HCT116 (cell line): ENCODE data around the gene IQCB1. TPM values are rescaled to one million over a fixed set of nuclear protein-coding genes. Genes with fewer than 3 reads are reported as not detected.
A peak's percentile ranks its signal among the peaks of the same experiment; 100 is the strongest.

Experiments
- ATAC-seq: fragments of 200-7000 bp; cut with Tn5 transposase; 2 replicates; pipeline ENCODE4 v1.9.1; 2020; ENCODE audit warnings: mild to moderate bottlenecking, moderate library complexity
- BruUV-seq: library from RNA; stranded (reverse); fragments of 400-500 nt; replicated peaks from 2 replicates; lab custom pipeline; 2021; lab: Mats Ljungman, UMichigan
- CTCF ChIA-PET: fragments of 300-600 bp; sonication (Branson Sonifier 250); formaldehyde crosslinking; loops from one replicate; lab custom pipeline; 2021; ENCODE audit warnings: antibody characterized with exemption; lab: Charles Lee
- POLR2A ChIA-PET: fragments of 300-600, 350-600 bp; sonication (Branson Sonifier 250); formaldehyde crosslinking; loops from one replicate; lab custom pipeline; 2021; ENCODE audit warnings: antibody characterized with exemption; lab: Charles Lee
- RAD21 ChIA-PET, 2 experiments: fragments of 300-600 bp; sonication (Branson Sonifier 250); formaldehyde crosslinking; loops; one replicate each; lab custom pipeline; 2023; ENCODE audit warnings: low total read pairs in 2 of 2; ENCODE audit not compliant: uncharacterized antibody in 2 of 2, unreplicated experiment in 2 of 2, low non-redundant PET in 1 of 2; lab: Charles Lee
- DNase-seq: peaks from one replicate; pipeline ENCODE4 v3.0.0-alpha.2; 2010; ENCODE audit warnings: low read depth, low spot score
- H2AFZ ChIP-seq: fragments of 200-600 bp; shearing (Covaris generic), sonication (generic); 2 replicates; pipeline ENCODE4 v1.6.1; 2017; ENCODE audit warnings: low read depth, mixed run types, mixed read lengths, antibody characterized with exemption, low read length; ENCODE audit not compliant: poor library complexity, severe bottlenecking
- H3K27ac ChIP-seq: 2 replicates; pipeline ENCODE4 v1.5.1; 2012; ENCODE audit warnings: low read depth, low read length
- H3K27me3 ChIP-seq: fragments of 200-600 bp; sonication (generic); 2 replicates; pipeline ENCODE4 v1.6.1; 2016; ENCODE audit warnings: mixed run types, low read length, mixed read lengths; ENCODE audit not compliant: insufficient read depth
- H3K36me3 ChIP-seq, 2 experiments: fragments of 200-500 bp in 1 of 2; fragments of 200-600 bp in 1 of 2; sonication (Bioruptor generic) in 1 of 2; sonication (generic) in 1 of 2; 2 replicates each; pipeline versions ENCODE4 v1.5.1 to v1.6.1; 2014 to 2016; ENCODE audit warnings: low read length in 2 of 2, inconsistent platforms in 1 of 2, mixed read lengths in 1 of 2, mixed run types in 1 of 2; ENCODE audit not compliant: insufficient read depth in 2 of 2, control insufficient read depth in 1 of 2
- H3K4me1 ChIP-seq, 2 experiments: fragments of 200-600 bp in 1 of 2; sonication (generic) in 1 of 2; 2 replicates each; pipeline versions ENCODE4 v1.5.1 to v1.6.1; 2012 to 2017; ENCODE audit warnings: low read length in 2 of 2, inconsistent platforms in 1 of 2, mild to moderate bottlenecking in 1 of 2, mixed read lengths in 1 of 2, mixed run types in 1 of 2, moderate library complexity in 1 of 2; ENCODE audit not compliant: insufficient read depth in 2 of 2, control insufficient read depth in 1 of 2
- H3K4me2 ChIP-seq: fragments of 200-600 bp; sonication (generic); 2 replicates; pipeline ENCODE4 v1.6.1; 2017; ENCODE audit warnings: mixed run types, low read length, mixed read lengths
- H3K4me3 ChIP-seq, 2 experiments: fragments of 200-600 bp in 1 of 2; sonication (generic) in 1 of 2; replicated peaks in 1 of 2; 2 replicates each; pipeline ENCODE4 v1.5.1; 2011 to 2016; ENCODE audit warnings: low read length in 2 of 2, control low read depth in 1 of 2, low read depth in 1 of 2, mild to moderate bottlenecking in 1 of 2, mixed read lengths in 1 of 2, mixed run types in 1 of 2
- H3K79me2 ChIP-seq: fragments of 200-600 bp; sonication (generic); 2 replicates; pipeline ENCODE4 v1.6.1; 2017; ENCODE audit warnings: mild to moderate bottlenecking, mixed run types, low read length, moderate library complexity, mixed read lengths; ENCODE audit not compliant: insufficient read depth
- H3K9ac ChIP-seq: fragments of 200-600 bp; sonication (generic); 2 replicates; pipeline ENCODE4 v1.6.1; 2016; ENCODE audit warnings: low read length, mixed read lengths
- H3K9me2 ChIP-seq: fragments of 200-600 bp; sonication (generic), shearing (Covaris generic); 2 replicates; pipeline ENCODE4 v1.6.1; 2017; ENCODE audit warnings: mixed run types, mild to moderate bottlenecking, moderate library complexity; ENCODE audit not compliant: insufficient read depth
- H3K9me3 ChIP-seq, 2 experiments: fragments of 200-500 bp in 1 of 2; fragments of 200-600 bp in 1 of 2; sonication (Bioruptor generic) in 1 of 2; sonication (generic) in 1 of 2; 2 replicates each; pipeline ENCODE4 v1.6.1; 2014 to 2017; ENCODE audit warnings: low read length in 2 of 2, mixed read lengths in 2 of 2, inconsistent platforms in 1 of 2, low read depth in 1 of 2, mild to moderate bottlenecking in 1 of 2, mixed run types in 1 of 2, moderate library complexity in 1 of 2; ENCODE audit not compliant: control insufficient read depth in 1 of 2, insufficient read depth in 1 of 2
- H4K20me1 ChIP-seq: fragments of 200-600 bp; sonication (generic), shearing (Covaris generic); 2 replicates; pipeline ENCODE4 v1.6.1; 2017; ENCODE audit warnings: mixed run types, mild to moderate bottlenecking, moderate library complexity; ENCODE audit not compliant: insufficient read depth
- CBX3 ChIP-seq: IDR thresholded peaks from 2 replicates; pipeline ENCODE4 v1.6.1; 2012; ENCODE audit warnings: low read depth
- CEBPB ChIP-seq: IDR thresholded peaks from 2 replicates; pipeline ENCODE4 v1.6.1; 2012; ENCODE audit warnings: low read depth
- EGR1 ChIP-seq: IDR thresholded peaks from 2 replicates; pipeline ENCODE4 v1.6.1; 2012; ENCODE audit warnings: low read depth
- ELF1 ChIP-seq: IDR thresholded peaks from 2 replicates; pipeline ENCODE4 v1.6.1; 2012; ENCODE audit warnings: low read depth, borderline replicate concordance
- EZH2 ChIP-seq: fragments of 200-600 bp; sonication (generic); IDR thresholded peaks from 2 replicates; pipeline ENCODE4 v1.6.1; 2017; ENCODE audit warnings: antibody characterized with exemption, mixed run types
- EZH2phosphoT487 ChIP-seq: fragments of 200-600 bp; IDR thresholded peaks from 2 replicates; pipeline ENCODE4 v1.6.1; 2018; ENCODE audit warnings: antibody characterized with exemption, borderline replicate concordance
- FOSL1 ChIP-seq: IDR thresholded peaks from 2 replicates; pipeline ENCODE4 v1.6.1; 2012; ENCODE audit warnings: low read depth
- POLR2AphosphoS5 ChIP-seq: IDR thresholded peaks from 2 replicates; pipeline ENCODE4 v1.6.1; 2011; ENCODE audit warnings: mild to moderate bottlenecking, low read depth, low read length, moderate library complexity
- RAD21 ChIP-seq: IDR thresholded peaks from 2 replicates; pipeline ENCODE4 v1.6.1; 2012; ENCODE audit warnings: low read depth, mild to moderate bottlenecking
- SP1 ChIP-seq: IDR thresholded peaks from 2 replicates; pipeline ENCODE4 v1.6.1; 2012; ENCODE audit warnings: low read depth
- intact Hi-C: fragments of 100-400 bp; cut with micrococcal nuclease; formaldehyde crosslinking; loops from 2 replicates; pipeline ENCODE4 v1.10.0; 2022
- total RNA-seq: library from RNA; stranded (reverse); gene quantifications from one replicate; pipeline ENCODE4 v1.2.1, GENCODE V29; 2021; ENCODE audit not compliant: unreplicated experiment
- TF ChIP-seq, protein P1 (sequence below), 3 experiments: fragments of 200-600 bp in 1 of 3; sonication (generic) in 1 of 3; IDR thresholded peaks in 2 of 3; conservative IDR thresholded peaks in 1 of 3; 2 replicates each; pipeline ENCODE4 v1.5.1; 2012 to 2017; ENCODE audit warnings: low read depth in 2 of 3, low read length in 2 of 3, antibody characterized with exemption in 1 of 3, borderline replicate concordance in 1 of 3, control low read depth in 1 of 3, mild to moderate bottlenecking in 1 of 3, mixed read lengths in 1 of 3, mixed run types in 1 of 3, moderate library complexity in 1 of 3; ENCODE audit not compliant: insufficient read depth in 1 of 3
- TF ChIP-seq, protein P2 (sequence below): IDR thresholded peaks from 2 replicates; pipeline ENCODE4 v1.6.1; 2012
- TF ChIP-seq, protein P3 (sequence below): IDR thresholded peaks from 2 replicates; pipeline ENCODE4 v1.6.1; 2011; ENCODE audit warnings: mild to moderate bottlenecking, low read length, moderate library complexity; ENCODE audit not compliant: insufficient replicate concordance; ENCODE audit errors: extremely low read depth
- TF ChIP-seq, protein P4 (sequence below): IDR thresholded peaks from 2 replicates; pipeline ENCODE4 v1.6.1; 2012

The IQCB1 gene
- total RNA-seq, 1 experiment from 2014 or later: 22.2 TPM

DNA sequence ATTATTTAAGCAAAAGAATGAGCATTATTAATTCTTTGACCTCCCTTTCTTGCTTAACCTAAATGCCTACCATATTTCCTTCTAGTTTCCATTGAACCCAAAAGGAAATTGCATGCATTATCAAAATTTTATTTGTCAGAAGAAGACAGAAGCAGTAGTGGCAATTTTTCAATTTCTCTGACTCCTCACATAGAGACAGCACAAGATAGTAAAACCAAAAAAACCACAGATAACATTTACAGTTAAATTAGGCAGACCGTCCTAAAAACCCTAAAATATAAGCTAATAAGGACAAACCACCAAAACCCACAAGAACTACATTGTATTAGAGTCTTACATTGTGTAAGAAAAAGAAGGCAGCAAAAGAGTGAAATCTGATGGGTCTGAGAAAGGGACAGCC lies 112.4 kb downstream of the IQCB1 start (continued):
- TF ChIP-seq, protein P1, sequence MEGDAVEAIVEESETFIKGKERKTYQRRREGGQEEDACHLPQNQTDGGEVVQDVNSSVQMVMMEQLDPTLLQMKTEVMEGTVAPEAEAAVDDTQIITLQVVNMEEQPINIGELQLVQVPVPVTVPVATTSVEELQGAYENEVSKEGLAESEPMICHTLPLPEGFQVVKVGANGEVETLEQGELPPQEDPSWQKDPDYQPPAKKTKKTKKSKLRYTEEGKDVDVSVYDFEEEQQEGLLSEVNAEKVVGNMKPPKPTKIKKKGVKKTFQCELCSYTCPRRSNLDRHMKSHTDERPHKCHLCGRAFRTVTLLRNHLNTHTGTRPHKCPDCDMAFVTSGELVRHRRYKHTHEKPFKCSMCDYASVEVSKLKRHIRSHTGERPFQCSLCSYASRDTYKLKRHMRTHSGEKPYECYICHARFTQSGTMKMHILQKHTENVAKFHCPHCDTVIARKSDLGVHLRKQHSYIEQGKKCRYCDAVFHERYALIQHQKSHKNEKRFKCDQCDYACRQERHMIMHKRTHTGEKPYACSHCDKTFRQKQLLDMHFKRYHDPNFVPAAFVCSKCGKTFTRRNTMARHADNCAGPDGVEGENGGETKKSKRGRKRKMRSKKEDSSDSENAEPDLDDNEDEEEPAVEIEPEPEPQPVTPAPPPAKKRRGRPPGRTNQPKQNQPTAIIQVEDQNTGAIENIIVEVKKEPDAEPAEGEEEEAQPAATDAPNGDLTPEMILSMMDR (IDR thresholded peaks at IDR 0.05 in 2 of 3, conservative IDR thresholded peaks at IDR 0.05 in 1 of 3; ENCODE audit: borderline replicate concordance in 1 of 3, insufficient read depth in 1 of 3, low read depth in 2 of 3, low read length in 2 of 3): no peak
- TF ChIP-seq POLR2AphosphoS5 (no peak), EZH2 (no peak), EGR1 (no peak), CBX3 (no peak), RAD21 (no peak), EZH2phosphoT487 (no peak)

DNA sequence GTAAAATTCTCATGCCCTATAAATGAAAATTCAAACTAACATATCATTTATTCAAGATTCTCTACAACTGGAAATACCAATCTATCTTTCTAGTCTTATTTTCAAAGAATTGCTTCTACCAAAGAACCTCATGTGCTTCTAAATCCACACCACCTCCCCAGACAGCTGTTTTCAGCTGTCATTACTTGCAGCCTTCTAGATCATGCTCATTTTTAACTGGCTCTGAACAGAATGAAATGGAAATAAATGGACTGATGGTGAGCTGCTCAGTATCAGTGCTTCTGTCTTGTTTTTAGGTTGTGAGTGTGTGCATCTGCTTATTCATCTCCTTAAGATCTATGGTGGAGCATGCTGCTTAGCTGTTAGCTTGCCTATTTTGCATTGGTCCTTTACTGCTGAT lies 114.7 kb downstream of the IQCB1 start:
- Histone ChIP-seq H3K4me2 (no peak overlapping the region), H3K9me2 (no peaks in the 10 kb centered on the region), H3K4me1 (no peaks in the 10 kb centered on the region), H3K36me3 (peaks cover 18% of the 10 kb centered on the region in 2 experiments; a peak in 3 of 4 replicates), H2AFZ (no peak overlapping the region), H4K20me1 (0 out of 2 replicates have a peak, but pooled peaks cover 4% of the 10 kb centered on the region), H3K79me2 (no peaks in the 10 kb centered on the region), H3K9ac (no peak overlapping the region), H3K9me3 (no peaks in the 10 kb centered on the region), H3K27ac (no peak overlapping the region), H3K27me3 (no peaks in the 10 kb centered on the region), H3K4me3 (no peak overlapping the region)
- TSS peak; percentile 19 for BruUV-seq
- ATAC-seq (no peak), DNase-seq (no peak)
- POLR2A ChIA-PET: no interaction called here
- intact Hi-C loops: no loop called here
- RAD21 ChIA-PET: no interaction called here
- CTCF ChIA-PET: no interaction called here
- TF ChIP-seq EZH2phosphoT487: no peak
- no peak for TF ChIP-seq EGR1
- no peak for TF ChIP-seq ELF1
- TF ChIP-seq, protein P2, sequence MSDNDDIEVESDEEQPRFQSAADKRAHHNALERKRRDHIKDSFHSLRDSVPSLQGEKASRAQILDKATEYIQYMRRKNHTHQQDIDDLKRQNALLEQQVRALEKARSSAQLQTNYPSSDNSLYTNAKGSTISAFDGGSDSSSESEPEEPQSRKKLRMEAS: no peak
- no peak for TF ChIP-seq FOSL1
- TF ChIP-seq SP1: no peak
- TF ChIP-seq, protein P1 (IDR thresholded peaks at IDR 0.05 in 2 of 3, conservative IDR thresholded peaks at IDR 0.05 in 1 of 3; ENCODE audit: borderline replicate concordance in 1 of 3, insufficient read depth in 1 of 3, low read depth in 2 of 3, low read length in 2 of 3): no peak
- TF ChIP-seq CEBPB: no peak
- TF ChIP-seq, protein P3, sequence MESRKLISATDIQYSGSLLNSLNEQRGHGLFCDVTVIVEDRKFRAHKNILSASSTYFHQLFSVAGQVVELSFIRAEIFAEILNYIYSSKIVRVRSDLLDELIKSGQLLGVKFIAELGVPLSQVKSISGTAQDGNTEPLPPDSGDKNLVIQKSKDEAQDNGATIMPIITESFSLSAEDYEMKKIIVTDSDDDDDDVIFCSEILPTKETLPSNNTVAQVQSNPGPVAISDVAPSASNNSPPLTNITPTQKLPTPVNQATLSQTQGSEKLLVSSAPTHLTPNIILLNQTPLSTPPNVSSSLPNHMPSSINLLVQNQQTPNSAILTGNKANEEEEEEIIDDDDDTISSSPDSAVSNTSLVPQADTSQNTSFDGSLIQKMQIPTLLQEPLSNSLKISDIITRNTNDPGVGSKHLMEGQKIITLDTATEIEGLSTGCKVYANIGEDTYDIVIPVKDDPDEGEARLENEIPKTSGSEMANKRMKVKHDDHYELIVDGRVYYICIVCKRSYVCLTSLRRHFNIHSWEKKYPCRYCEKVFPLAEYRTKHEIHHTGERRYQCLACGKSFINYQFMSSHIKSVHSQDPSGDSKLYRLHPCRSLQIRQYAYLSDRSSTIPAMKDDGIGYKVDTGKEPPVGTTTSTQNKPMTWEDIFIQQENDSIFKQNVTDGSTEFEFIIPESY: no peak
- TF ChIP-seq, protein P4, sequence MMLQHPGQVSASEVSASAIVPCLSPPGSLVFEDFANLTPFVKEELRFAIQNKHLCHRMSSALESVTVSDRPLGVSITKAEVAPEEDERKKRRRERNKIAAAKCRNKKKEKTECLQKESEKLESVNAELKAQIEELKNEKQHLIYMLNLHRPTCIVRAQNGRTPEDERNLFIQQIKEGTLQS: no peak
